Endothelial cell of umbilical vein (primary cell): ENCODE data around the gene SLC35A1. TPM values are rescaled to one million over a fixed set of nuclear protein-coding genes. Genes with fewer than 3 reads are reported as not detected.

Experiments used
- BruUV-seq: library from RNA; stranded (reverse); fragments of 400-500 nt; replicated peaks from 2 replicates; lab custom pipeline; 2021; lab: Mats Ljungman, UMichigan
- CTCF ChIA-PET: fragments of 300-600, 350-600 bp; sonication (Branson Sonifier 250); formaldehyde crosslinking; loops from one replicate; lab custom pipeline; 2021; ENCODE audit warnings: antibody characterized with exemption, inconsistent platforms; lab: Charles Lee
- POLR2A ChIA-PET: fragments of 300-600, 350-600 bp; sonication (Branson Sonifier 250); formaldehyde crosslinking; loops from one replicate; lab custom pipeline; 2021; ENCODE audit warnings: antibody characterized with exemption, inconsistent platforms; lab: Charles Lee
- DNase-seq: peaks from one replicate; pipeline ENCODE4 v3.0.0-alpha.2; 2011; ENCODE audit warnings: low read depth, low spot score
- FAIRE-seq: peaks from 2 replicates; lab custom pipeline; 2011; peaks lifted over from hg19 to GRCh38; lab: Jason Lieb, UNC
- H2AFZ ChIP-seq: 2 replicates; pipeline ENCODE4 v1.6.0; 2012; ENCODE audit warnings: low read depth, low read length, control low read depth, inconsistent platforms
- H3K27ac ChIP-seq: 2 replicates; pipeline ENCODE4 v1.5.1; 2011; ENCODE audit warnings: low read depth, mild to moderate bottlenecking, control low read depth, low read length, moderate library complexity; ENCODE audit not compliant: insufficient read depth
- H3K27me3 ChIP-seq, 2 experiments: 2 replicates each; pipeline versions ENCODE4 v1.6.0 to v1.6.1; 2011; ENCODE audit warnings: low read length in 2 of 2, mixed read lengths in 1 of 2; ENCODE audit not compliant: control insufficient read depth in 2 of 2, insufficient read depth in 2 of 2
- H3K36me3 ChIP-seq, 2 experiments: 2 replicates in 1 of 2; 3 replicates in 1 of 2; pipeline ENCODE4 v1.5.1; 2011; ENCODE audit warnings: low read length in 2 of 2, mild to moderate bottlenecking in 1 of 2, moderate library complexity in 1 of 2; ENCODE audit not compliant: control insufficient read depth in 2 of 2, insufficient read depth in 2 of 2; ENCODE audit errors: extremely low read depth in 1 of 2
- H3K4me1 ChIP-seq: 3 replicates; pipeline ENCODE4 v1.5.1; 2011; ENCODE audit warnings: mild to moderate bottlenecking, low read length; ENCODE audit not compliant: control insufficient read depth, insufficient read depth; ENCODE audit errors: extremely low read depth
- H3K4me2 ChIP-seq: 2 replicates; pipeline ENCODE4 v1.6.1; 2011; ENCODE audit warnings: low read length, control low read depth, mixed read lengths; ENCODE audit not compliant: insufficient read depth
- H3K4me3 ChIP-seq, 3 experiments: fragments of 200-600 bp in 1 of 3; sonication (generic), shearing (Covaris generic) in 1 of 3; replicated peaks in 1 of 3; 2 replicates each; pipeline ENCODE4 v1.5.1; 2011 to 2016; ENCODE audit warnings: control low read depth in 3 of 3, low read length in 3 of 3, mild to moderate bottlenecking in 2 of 3, inconsistent platforms in 1 of 3, low read depth in 1 of 3, moderate library complexity in 1 of 3; ENCODE audit not compliant: insufficient read depth in 1 of 3
- H3K79me2 ChIP-seq: 2 replicates; pipeline ENCODE4 v1.6.0; 2012; ENCODE audit warnings: low read length, inconsistent platforms; ENCODE audit not compliant: control insufficient read depth, insufficient read depth
- H3K9ac ChIP-seq: replicated peaks from 2 replicates; pipeline ENCODE3; 2011; ENCODE audit warnings: low read length, control low read depth; ENCODE audit not compliant: insufficient read depth; ENCODE audit errors: extremely low read depth
- H3K9me1 ChIP-seq: replicated peaks from 3 replicates; pipeline ENCODE4 v1.6.0; 2011; ENCODE audit warnings: mild to moderate bottlenecking, low read length; ENCODE audit not compliant: control insufficient read depth, insufficient read depth; ENCODE audit errors: extremely low read depth
- H3K9me3 ChIP-seq: replicated peaks from 2 replicates; pipeline ENCODE4 v1.5.1; 2012; ENCODE audit warnings: low read length, inconsistent platforms; ENCODE audit not compliant: control insufficient read depth, insufficient read depth
- H4K20me1 ChIP-seq: replicated peaks from 2 replicates; pipeline ENCODE3; 2011; ENCODE audit warnings: mild to moderate bottlenecking, low read length; ENCODE audit not compliant: control insufficient read depth, insufficient read depth; ENCODE audit errors: extremely low read depth
- CTCF ChIP-seq, 2 donors: IDR thresholded peaks; 1 replicate in 1 of 2; 2 replicates in 1 of 2; pipeline ENCODE4 v1.5.1; 2011; ENCODE audit warnings: low read length in 2 of 2, mild to moderate bottlenecking in 2 of 2, moderate library complexity in 2 of 2, control low read depth in 1 of 2, inconsistent platforms in 1 of 2, low read depth in 1 of 2; ENCODE audit not compliant: insufficient read depth in 1 of 2; ENCODE audit errors: extremely low read depth in 1 of 2
- EZH2 ChIP-seq: IDR thresholded peaks from 2 replicates; pipeline ENCODE4 v1.6.1; 2012; ENCODE audit warnings: borderline replicate concordance, low read depth, mild to moderate bottlenecking, moderate library complexity, low read length, inconsistent platforms; ENCODE audit not compliant: severe bottlenecking
- FOS ChIP-seq: IDR thresholded peaks from 2 replicates; pipeline ENCODE4 v1.6.1; 2011; ENCODE audit warnings: mild to moderate bottlenecking, low read length, moderate library complexity, borderline replicate concordance; ENCODE audit not compliant: insufficient read depth
- GATA2 ChIP-seq: IDR thresholded peaks from 2 replicates; pipeline ENCODE4 v1.7.0; 2011; ENCODE audit warnings: low read depth, mild to moderate bottlenecking, moderate library complexity, mixed read lengths, low read length; ENCODE audit not compliant: insufficient read length, insufficient read depth
- JUN ChIP-seq: IDR thresholded peaks from 2 replicates; pipeline ENCODE4 v1.6.1; 2011; ENCODE audit warnings: borderline replicate concordance, low read depth; ENCODE audit not compliant: insufficient read length, insufficient read depth
- MAX ChIP-seq: IDR thresholded peaks from 2 replicates; pipeline ENCODE4 v1.6.1; 2011; ENCODE audit not compliant: insufficient read depth, insufficient read length
- MYC ChIP-seq: IDR thresholded peaks from one replicate; pipeline ENCODE4 v1.6.1; 2011; ENCODE audit warnings: mild to moderate bottlenecking, low read depth, low read length
- POLR2A ChIP-seq: IDR thresholded peaks from 2 replicates; pipeline ENCODE4 v1.6.1; 2012; ENCODE audit warnings: low read depth, mild to moderate bottlenecking, control low read depth, low read length
- POLR2AphosphoS5 ChIP-seq: IDR thresholded peaks from 2 replicates; pipeline ENCODE4 v1.6.1; 2012; ENCODE audit warnings: low read depth, mild to moderate bottlenecking, control low read depth, low read length, moderate library complexity; ENCODE audit not compliant: insufficient read depth
- dilution Hi-C: fragments of 300-500 bp; cut with MboI; formaldehyde crosslinking; loops from one replicate; pipeline ENCODE4 v1.15.0; 2019; ENCODE audit warnings: low sequenced_read_pairs; ENCODE audit not compliant: extremely low pct_ligation_motif_present
- intact Hi-C: fragments of 100-400 bp; cut with micrococcal nuclease; formaldehyde crosslinking; loops from one replicate; pipeline ENCODE4 v1.10.0; 2022
- polyA plus RNA-seq, 4 experiments: library from polyadenylated mRNA; depleted of rRNA in 3 of 4; stranded (reverse) in 3 of 4; unstranded in 1 of 4; fragments of >200 nt; gene quantifications; 2 replicates each; pipeline versions ENCODE4 v1.2.1 to v1.2.3, GENCODE V29; 2011 to 2012; ENCODE audit warnings: missing spikeins in 1 of 4
- total RNA-seq: library from RNA; stranded (reverse); gene quantifications from 2 replicates; pipeline ENCODE4 v1.2.3, GENCODE V29; 2021

Gene SLC35A1
- total and polyA plus RNA-seq, 2 donors (not counting 3 experiments of a cell fraction or from before 2014, with no cell fraction given) = 13.0 to 13.9 TPM

GRCh38 chr6:87529221-87529620 lies 56.4 kb downstream of the SLC35A1 start:
- H3K4me2 ChIP-seq = no peak overlapping the region
- no peak overlapping the region for H3K27ac ChIP-seq
- H3K9me3 ChIP-seq = no peaks in the 10 kb centered on the region
- POLR2A ChIA-PET = no interaction called here
- peaks cover 2 to 5% of the 10 kb centered on the region in 2 experiments for H3K36me3 ChIP-seq
- no TSS peak for BruUV-seq
- H3K9me1 ChIP-seq = peaks cover 2% of the 10 kb centered on the region
- DNase-seq (peak; percentile 69), FAIRE-seq (no peak)
- intact Hi-C loops (no loop called here), dilution Hi-C loops (no loop called here)
- CTCF ChIA-PET = no interaction called here
- H3K9ac ChIP-seq = no peak overlapping the region
- no peak for TF ChIP-seq POLR2A
- no peak for TF ChIP-seq FOS
- no peak for TF ChIP-seq GATA2
- TF ChIP-seq JUN = no peak
- no peak for TF ChIP-seq CTCF (IDR thresholded peaks at IDR 0.05; ENCODE audit: extremely low read depth in 1 of 2, insufficient read depth in 1 of 2, low read depth in 1 of 2, low read length in 2 of 2)
- no peak for TF ChIP-seq MYC
- no peak for TF ChIP-seq MAX
- no peak for TF ChIP-seq POLR2AphosphoS5
- no peak for TF ChIP-seq EZH2
- no peaks in the 10 kb centered on the region for H3K27me3 ChIP-seq
- no peaks in the 10 kb centered on the region for H4K20me1 ChIP-seq
- no peak overlapping the region for H3K4me3 ChIP-seq
- no peaks in the 10 kb centered on the region for H3K4me1 ChIP-seq
- peaks cover 2% of the 10 kb centered on the region for H3K79me2 ChIP-seq
- no peak overlapping the region for H2AFZ ChIP-seq
